GM12878 (cell line): ENCODE results near the gene DNAAF5. TPM values are rescaled to one million over a fixed set of nuclear protein-coding genes. Genes with fewer than 3 reads are reported as not detected.

Source experiments
- ATAC-seq: fragments of 200-7000 bp; cut with Tn5 transposase; 3 replicates; pipeline ENCODE4 v1.9.1; 2020; ENCODE audit warnings: mild to moderate bottlenecking, moderate library complexity
- BruUV-seq: library from RNA; stranded (reverse); fragments of 400-500 nt; replicated peaks from 2 replicates; lab custom pipeline; 2021; lab: Mats Ljungman, UMichigan
- CTCF ChIA-PET: fragments of 300-600 bp; sonication (Branson Sonifier 250); formaldehyde crosslinking; extraction: SDS; loops from one replicate; lab custom pipeline; 2021; ENCODE audit warnings: inconsistent platforms; lab: Yijun Ruan, JAX
- POLR2A ChIA-PET: fragments of 350-600 bp; formaldehyde crosslinking; extraction: SDS; loops from one replicate; lab custom pipeline; 2021; ENCODE audit warnings: inconsistent platforms; lab: Charles Lee
- RAD21 ChIA-PET: fragments of 300-600 bp; sonication (Branson Sonifier 250); formaldehyde crosslinking; loops from one replicate; lab custom pipeline; 2023; ENCODE audit warnings: antibody characterized with exemption; ENCODE audit not compliant: unreplicated experiment; lab: Charles Lee
- SMC1A ChIA-PET: fragments of 300-600 bp; sonication (Branson Sonifier 250); formaldehyde crosslinking; loops from one replicate; lab custom pipeline; 2023; ENCODE audit not compliant: unreplicated experiment, uncharacterized antibody; lab: Charles Lee
- DNase-seq: peaks from one replicate; pipeline ENCODE4 v3.0.0-alpha.2; 2011; ENCODE audit warnings: low read depth, low spot score
- FAIRE-seq: peaks from 3 replicates; lab custom pipeline; 2011; peaks lifted over from hg19 to GRCh38; lab: Jason Lieb, UNC
- H2AFZ ChIP-seq: 2 replicates; pipeline ENCODE4 v1.6.0; 2011; ENCODE audit warnings: low read depth, low read length, control low read depth; ENCODE audit not compliant: control insufficient read depth
- H3K27ac ChIP-seq: 2 replicates; pipeline ENCODE4 v1.5.1; 2011; ENCODE audit warnings: control low read depth; ENCODE audit not compliant: control insufficient read depth, insufficient read depth
- H3K27me3 ChIP-seq, 2 experiments: replicated peaks in 1 of 2; 2 replicates each; pipeline versions ENCODE4 v1.6.0 to v1.6.1; 2011; ENCODE audit warnings: low read length in 1 of 2; ENCODE audit not compliant: control insufficient read depth in 2 of 2, insufficient read depth in 2 of 2
- H3K36me3 ChIP-seq, 2 experiments: 2 replicates each; pipeline ENCODE4 v1.5.1; 2011; ENCODE audit warnings: low read length in 1 of 2; ENCODE audit not compliant: control insufficient read depth in 2 of 2, insufficient read depth in 2 of 2
- H3K4me1 ChIP-seq: 2 replicates; pipeline ENCODE4 v1.6.1; 2011; ENCODE audit warnings: mild to moderate bottlenecking, low read length, moderate library complexity, mixed read lengths; ENCODE audit not compliant: control insufficient read depth, insufficient read depth
- H3K4me2 ChIP-seq: 2 replicates; pipeline ENCODE4 v1.6.0; 2011; ENCODE audit warnings: control low read depth; ENCODE audit not compliant: control insufficient read depth, insufficient read depth
- H3K4me3 ChIP-seq: fragments of 200-600 bp; sonication (generic); 2 replicates; pipeline ENCODE4 v1.5.1; 2016
- H3K79me2 ChIP-seq: 2 replicates; pipeline ENCODE4 v1.6.0; 2011; ENCODE audit warnings: low read length; ENCODE audit not compliant: control insufficient read depth, insufficient read depth
- H3K9ac ChIP-seq: 2 replicates; pipeline ENCODE4 v1.8.0; 2011; ENCODE audit warnings: low read length, control low read depth, mixed read lengths; ENCODE audit not compliant: control insufficient read depth, insufficient read depth
- H3K9me3 ChIP-seq: replicated peaks from 3 replicates; pipeline ENCODE4 v1.5.1; 2011; ENCODE audit warnings: mild to moderate bottlenecking, low read length; ENCODE audit not compliant: control insufficient read depth, insufficient read depth
- H4K20me1 ChIP-seq: 2 replicates; pipeline ENCODE4 v1.6.0; 2011; ENCODE audit not compliant: control insufficient read depth, insufficient read depth
- CHD4 ChIP-seq: fragments of 200-600 bp; sonication (generic); IDR thresholded peaks from 2 replicates; pipeline ENCODE4 v1.6.1; 2016; ENCODE audit warnings: mild to moderate bottlenecking
- CREM ChIP-seq: IDR thresholded peaks from 2 replicates; pipeline ENCODE4 v1.6.1; 2014; ENCODE audit warnings: antibody characterized with exemption, low read depth
- ESRRA ChIP-seq: IDR thresholded peaks from 2 replicates; pipeline ENCODE4 v1.6.1; 2012; ENCODE audit warnings: mild to moderate bottlenecking, low read length, improper control_type of control experiment
- FOXK2 ChIP-seq: fragments of 450-650 bp; IDR thresholded peaks from 2 replicates; pipeline ENCODE4 v1.6.1; 2017; ENCODE audit warnings: mild to moderate bottlenecking, moderate library complexity
- FOXM1 ChIP-seq: IDR thresholded peaks from 2 replicates; pipeline ENCODE4 v1.6.1; 2012; ENCODE audit warnings: low read depth, mild to moderate bottlenecking, inconsistent platforms, low read length, moderate library complexity
- GABPA ChIP-seq: IDR thresholded peaks from 2 replicates; pipeline ENCODE4 v1.6.1; 2014; ENCODE audit warnings: antibody characterized with exemption, low read depth, mild to moderate bottlenecking, inconsistent platforms
- JUNB ChIP-seq: IDR thresholded peaks from 2 replicates; pipeline ENCODE4 v1.6.1; 2016; ENCODE audit warnings: antibody characterized with exemption, mild to moderate bottlenecking
- MEF2B ChIP-seq: fragments of 450-650 bp; IDR thresholded peaks from 2 replicates; pipeline ENCODE4 v1.6.1; 2018; ENCODE audit warnings: mild to moderate bottlenecking, moderate library complexity; ENCODE audit not compliant: partially characterized antibody, poor library complexity, severe bottlenecking
- NFYA ChIP-seq: IDR thresholded peaks from 2 replicates; pipeline ENCODE4 v1.6.1; 2011; ENCODE audit warnings: low read depth, mild to moderate bottlenecking, low read length, improper control_type of control experiment, borderline replicate concordance
- NRF1 ChIP-seq: conservative IDR thresholded peaks from 2 replicates; pipeline ENCODE4 v1.6.1; 2011; ENCODE audit warnings: mild to moderate bottlenecking, low read depth, low read length, improper control_type of control experiment
- TCF7 ChIP-seq: IDR thresholded peaks from 2 replicates; pipeline ENCODE4 v1.6.1; 2014; ENCODE audit warnings: antibody characterized with exemption, borderline replicate concordance
- ZNF274 ChIP-seq: IDR thresholded peaks from one replicate; pipeline ENCODE4 v1.8.0; 2011; ENCODE audit not compliant: insufficient read length, insufficient read depth
- ZSCAN29 ChIP-seq: fragments of 450-650 bp; IDR thresholded peaks from 2 replicates; pipeline ENCODE4 v1.6.1; 2017; ENCODE audit warnings: mild to moderate bottlenecking, moderate library complexity
- WGBS: methylation state at CpG from one replicate; pipeline ENCODE4 v1.1.6; 2016; ENCODE audit warnings: low lambda C conversion rate; ENCODE audit not compliant: insufficient replicate concordance, insufficient coverage; ENCODE audit errors: missing lambda C conversion rate; 5-methylcytosine and 5-hydroxymethylcytosine counted together
- in situ Hi-C: fragments of 300-500 bp; cut with MboI; formaldehyde crosslinking; loops from 9 replicates; pipeline ENCODE4 v1.14.3; 2018; ENCODE audit warnings: mixed read lengths
- intact Hi-C: fragments of 100-400 bp; cut with micrococcal nuclease; formaldehyde crosslinking; loops from one replicate; pipeline ENCODE4 v1.14.2; 2022; ENCODE audit not compliant: unreplicated experiment
- polyA plus RNA-seq, 11 experiments: library from polyadenylated mRNA; depleted of rRNA in 4 of 11; unstranded in 6 of 11; stranded (reverse) in 5 of 11; fragments of >200 nt; fragmentation: Nextera tagmentation in 4 of 11; fragmentation: Illumina TruSeq in 1 of 11; extraction: Ambion mirVana in 4 of 11; extraction: Trizol in 1 of 11; gene quantifications; 1 replicate in 1 of 11; 2 replicates in 10 of 11; pipeline versions ENCODE4 v1.2.1 to v1.2.3, GENCODE V29; 2011 to 2016; ENCODE audit warnings: inconsistent platforms in 2 of 11, missing spikeins in 2 of 11, low read depth in 1 of 11
- total RNA-seq, 4 experiments: library from RNA; depleted of rRNA in 3 of 4; stranded (reverse); fragments of >200 nt in 3 of 4; fragmentation: Illumina TruSeq in 1 of 4; extraction: Trizol in 1 of 4; gene quantifications; 2 replicates each; pipeline versions ENCODE4 v1.2.1 to v1.2.3, GENCODE V29; 2013 to 2021
- TF ChIP-seq, protein P1 (sequence below): fragments of 450-650 bp; IDR thresholded peaks from 2 replicates; pipeline ENCODE4 v1.6.1; 2017; ENCODE audit warnings: borderline replicate concordance
- TF ChIP-seq, protein P2 (sequence below): fragments of 450-650 bp; IDR thresholded peaks from 2 replicates; pipeline ENCODE4 v1.6.1; 2016; ENCODE audit warnings: mild to moderate bottlenecking
- TF ChIP-seq, protein P3 (sequence below): fragments of 450-650 bp; formaldehyde crosslinking; IDR thresholded peaks from 2 replicates; pipeline ENCODE4 v1.4.0; 2020; ENCODE audit warnings: mild to moderate bottlenecking, moderate library complexity

Gene DNAAF5
- total and polyA plus RNA-seq, 10 of the 15 experiments (the other 5 are each of a cell fraction or from before 2014, with no cell fraction given) = 1.8 to 38.3 (median 9.2) TPM

DNA sequence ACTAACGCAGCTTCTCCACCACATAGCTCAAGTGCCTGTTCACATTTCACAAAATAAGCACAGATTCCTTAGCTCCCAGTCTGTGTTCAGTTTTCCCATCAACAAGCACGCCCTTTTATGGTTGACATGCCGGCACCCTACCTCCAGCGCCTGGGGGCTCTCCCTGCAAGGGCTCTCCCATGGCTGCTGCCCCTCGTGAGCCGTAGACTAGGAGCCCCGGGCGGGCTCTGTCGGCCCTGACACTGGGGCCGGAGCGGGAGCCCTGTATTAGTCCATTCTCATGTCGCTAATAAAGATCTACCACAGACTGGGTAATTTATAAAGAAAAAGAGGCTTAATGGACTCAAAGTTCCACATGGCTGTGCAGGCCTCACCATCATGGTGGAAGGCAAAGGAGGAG lies 34.6 kb downstream of the DNAAF5 start:
- FAIRE-seq = no peak
- Histone ChIP-seq H3K79me2 (no peaks in the 10 kb centered on the region), H3K4me3 (no peak overlapping the region), H3K4me1 (no peaks in the 10 kb centered on the region), H3K36me3 (peaks cover 14 to 32% of the 10 kb centered on the region in 2 experiments; a peak in 3 of 4 replicates), H3K27ac (no peak overlapping the region), H3K9me3 (no peaks in the 10 kb centered on the region), H3K27me3 (no peaks in the 10 kb centered on the region), H3K4me2 (no peak overlapping the region), H2AFZ (no peak overlapping the region), H3K9ac (no peak overlapping the region), H4K20me1 (no peaks in the 10 kb centered on the region)
- no peak for DNase-seq
- WGBS = 98% methylated on average over 12 of the region's 12 CpGs
- BruUV-seq = no TSS peak
- RAD21 ChIA-PET = no interaction called here
- POLR2A ChIA-PET = no interaction called here
- in situ Hi-C loops = no loop called here
- TF ChIP-seq ZNF274 = no peak
- TF ChIP-seq NRF1 = no peak
- TF ChIP-seq JUNB = no peak
- TF ChIP-seq, protein P1, sequence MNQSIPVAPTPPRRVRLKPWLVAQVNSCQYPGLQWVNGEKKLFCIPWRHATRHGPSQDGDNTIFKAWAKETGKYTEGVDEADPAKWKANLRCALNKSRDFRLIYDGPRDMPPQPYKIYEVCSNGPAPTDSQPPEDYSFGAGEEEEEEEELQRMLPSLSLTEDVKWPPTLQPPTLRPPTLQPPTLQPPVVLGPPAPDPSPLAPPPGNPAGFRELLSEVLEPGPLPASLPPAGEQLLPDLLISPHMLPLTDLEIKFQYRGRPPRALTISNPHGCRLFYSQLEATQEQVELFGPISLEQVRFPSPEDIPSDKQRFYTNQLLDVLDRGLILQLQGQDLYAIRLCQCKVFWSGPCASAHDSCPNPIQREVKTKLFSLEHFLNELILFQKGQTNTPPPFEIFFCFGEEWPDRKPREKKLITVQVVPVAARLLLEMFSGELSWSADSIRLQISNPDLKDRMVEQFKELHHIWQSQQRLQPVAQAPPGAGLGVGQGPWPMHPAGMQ = no peak
- no peak for TF ChIP-seq TCF7
- no peak for TF ChIP-seq CHD4
- TF ChIP-seq, protein P2, sequence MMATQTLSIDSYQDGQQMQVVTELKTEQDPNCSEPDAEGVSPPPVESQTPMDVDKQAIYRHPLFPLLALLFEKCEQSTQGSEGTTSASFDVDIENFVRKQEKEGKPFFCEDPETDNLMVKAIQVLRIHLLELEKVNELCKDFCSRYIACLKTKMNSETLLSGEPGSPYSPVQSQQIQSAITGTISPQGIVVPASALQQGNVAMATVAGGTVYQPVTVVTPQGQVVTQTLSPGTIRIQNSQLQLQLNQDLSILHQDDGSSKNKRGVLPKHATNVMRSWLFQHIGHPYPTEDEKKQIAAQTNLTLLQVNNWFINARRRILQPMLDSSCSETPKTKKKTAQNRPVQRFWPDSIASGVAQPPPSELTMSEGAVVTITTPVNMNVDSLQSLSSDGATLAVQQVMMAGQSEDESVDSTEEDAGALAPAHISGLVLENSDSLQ = no peak
- no peak for TF ChIP-seq FOXK2
- TF ChIP-seq, protein P3, sequence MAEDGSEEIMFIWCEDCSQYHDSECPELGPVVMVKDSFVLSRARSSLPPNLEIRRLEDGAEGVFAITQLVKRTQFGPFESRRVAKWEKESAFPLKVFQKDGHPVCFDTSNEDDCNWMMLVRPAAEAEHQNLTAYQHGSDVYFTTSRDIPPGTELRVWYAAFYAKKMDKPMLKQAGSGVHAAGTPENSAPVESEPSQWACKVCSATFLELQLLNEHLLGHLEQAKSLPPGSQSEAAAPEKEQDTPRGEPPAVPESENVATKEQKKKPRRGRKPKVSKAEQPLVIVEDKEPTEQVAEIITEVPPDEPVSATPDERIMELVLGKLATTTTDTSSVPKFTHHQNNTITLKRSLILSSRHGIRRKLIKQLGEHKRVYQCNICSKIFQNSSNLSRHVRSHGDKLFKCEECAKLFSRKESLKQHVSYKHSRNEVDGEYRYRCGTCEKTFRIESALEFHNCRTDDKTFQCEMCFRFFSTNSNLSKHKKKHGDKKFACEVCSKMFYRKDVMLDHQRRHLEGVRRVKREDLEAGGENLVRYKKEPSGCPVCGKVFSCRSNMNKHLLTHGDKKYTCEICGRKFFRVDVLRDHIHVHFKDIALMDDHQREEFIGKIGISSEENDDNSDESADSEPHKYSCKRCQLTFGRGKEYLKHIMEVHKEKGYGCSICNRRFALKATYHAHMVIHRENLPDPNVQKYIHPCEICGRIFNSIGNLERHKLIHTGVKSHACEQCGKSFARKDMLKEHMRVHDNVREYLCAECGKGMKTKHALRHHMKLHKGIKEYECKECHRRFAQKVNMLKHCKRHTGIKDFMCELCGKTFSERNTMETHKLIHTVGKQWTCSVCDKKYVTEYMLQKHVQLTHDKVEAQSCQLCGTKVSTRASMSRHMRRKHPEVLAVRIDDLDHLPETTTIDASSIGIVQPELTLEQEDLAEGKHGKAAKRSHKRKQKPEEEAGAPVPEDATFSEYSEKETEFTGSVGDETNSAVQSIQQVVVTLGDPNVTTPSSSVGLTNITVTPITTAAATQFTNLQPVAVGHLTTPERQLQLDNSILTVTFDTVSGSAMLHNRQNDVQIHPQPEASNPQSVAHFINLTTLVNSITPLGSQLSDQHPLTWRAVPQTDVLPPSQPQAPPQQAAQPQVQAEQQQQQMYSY = no peak
- TF ChIP-seq FOXM1 = no peak
- no peak for TF ChIP-seq CREM
- no peak for TF ChIP-seq ESRRA
- TF ChIP-seq MEF2B = no peak
- no peak for TF ChIP-seq NFYA
- TF ChIP-seq ZSCAN29 = no peak
- no peak for TF ChIP-seq GABPA
- SMC1A ChIA-PET = no interaction called here
- CTCF ChIA-PET = no interaction called here
- ATAC-seq = no peak
- intact Hi-C loops = no loop called here
